ENCODE measurements around the gene HSPA4.
"Not testable (repeated sequence)": the region's sequence is repeated elsewhere in the genome, so short reads cannot be mapped to it uniquely, and the experiment has no call there.

Gene HSPA4

GRCh38 chr5:133051542-133052316 lies at the start of gene HSPA4:
TSS of gene HSPA4 (plus strand) at chr5:133052013. CDS start at chr5:133052251, 238 bp downstream.
- H3K36me3 ChIP-seq (ENCODE audit: control insufficient read depth in 2 of 2, insufficient read depth in 2 of 2, low read length in 2 of 2): no peaks in the 10 kb centered on the region
- H3K27ac ChIP-seq (ENCODE audit: low read length): peak within 1 kb of the TSS; percentile 100
- H3K4me1 ChIP-seq (ENCODE audit: control insufficient read depth, insufficient read depth, low read length): peaks cover 22% of the 10 kb centered on the region
- H3K9ac ChIP-seq (ENCODE audit: low read length in 2 of 2): peak within 1 kb of the TSS; percentile 98 to 99
- H3K9me3 ChIP-seq (ENCODE audit: control insufficient read depth in 2 of 2, low read length in 2 of 2): no peaks in the 10 kb centered on the region
- H3K27me3 ChIP-seq (ENCODE audit: control insufficient read depth in 1 of 2, insufficient read depth in 2 of 2, low read length in 2 of 2): no peaks in the 10 kb centered on the region
- peak within 1 kb of the TSS; percentile 96 to 99 for H3K4me3 ChIP-seq (ENCODE audit: low read length in 2 of 2)

GRCh38 chr5:133006653-133007052 lies 45.2 kb upstream of the HSPA4 start:
- Histone ChIP-seq H3K9me3 (ENCODE audit: control insufficient read depth in 2 of 2, low read length in 2 of 2) (no peaks in the 10 kb centered on the region), H3K9ac (ENCODE audit: low read length in 2 of 2) (no peak overlapping the region), H3K4me1 (ENCODE audit: control insufficient read depth, insufficient read depth, low read length) (no peaks in the 10 kb centered on the region), H3K27ac (ENCODE audit: low read length) (no peak overlapping the region), H3K4me3 (ENCODE audit: low read length in 2 of 2) (no peak overlapping the region), H3K27me3 (ENCODE audit: control insufficient read depth in 1 of 2, insufficient read depth in 2 of 2, low read length in 2 of 2) (no peaks in the 10 kb centered on the region), H3K36me3 (ENCODE audit: control insufficient read depth in 2 of 2, insufficient read depth in 2 of 2, low read length in 2 of 2) (peaks cover 4 to 5% of the 10 kb centered on the region in 2 donors)

GRCh38 chr5:133008455-133008854 lies 43.4 kb upstream of the HSPA4 start:
- not testable (repeated sequence) for H3K36me3 ChIP-seq (ENCODE audit: control insufficient read depth in 2 of 2, insufficient read depth in 2 of 2, low read length in 2 of 2); H3K27ac ChIP-seq (ENCODE audit: low read length); H3K4me1 ChIP-seq (ENCODE audit: control insufficient read depth, insufficient read depth, low read length); H3K4me3 ChIP-seq (ENCODE audit: low read length in 2 of 2); H3K9me3 ChIP-seq (ENCODE audit: control insufficient read depth in 2 of 2, low read length in 2 of 2); H3K27me3 ChIP-seq (ENCODE audit: control insufficient read depth in 1 of 2, insufficient read depth in 2 of 2, low read length in 2 of 2); H3K9ac ChIP-seq (ENCODE audit: low read length in 2 of 2)

GRCh38 chr5:133015466-133015865 lies 36.3 kb upstream of the HSPA4 start:
- H3K4me3 ChIP-seq (ENCODE audit: low read length in 2 of 2): no peak overlapping the region
- H3K27me3 ChIP-seq (ENCODE audit: control insufficient read depth in 1 of 2, insufficient read depth in 2 of 2, low read length in 2 of 2): no peaks in the 10 kb centered on the region
- H3K9ac ChIP-seq (ENCODE audit: low read length in 2 of 2): no peak overlapping the region
- no peaks in the 10 kb centered on the region for H3K9me3 ChIP-seq (ENCODE audit: control insufficient read depth in 2 of 2, low read length in 2 of 2)
- H3K4me1 ChIP-seq (ENCODE audit: control insufficient read depth, insufficient read depth, low read length): no peaks in the 10 kb centered on the region
- H3K27ac ChIP-seq (ENCODE audit: low read length): no peak overlapping the region
- peaks cover 10 to 17% of the 10 kb centered on the region in 2 donors for H3K36me3 ChIP-seq (ENCODE audit: control insufficient read depth in 2 of 2, insufficient read depth in 2 of 2, low read length in 2 of 2)

GRCh38 chr5:133017964-133018363 lies 33.8 kb upstream of the HSPA4 start:
- Histone ChIP-seq H3K4me3 (ENCODE audit: low read length in 2 of 2) (no peak overlapping the region), H3K27ac (ENCODE audit: low read length) (no peak overlapping the region), H3K9me3 (ENCODE audit: control insufficient read depth in 2 of 2, low read length in 2 of 2) (no peaks in the 10 kb centered on the region), H3K27me3 (ENCODE audit: control insufficient read depth in 1 of 2, insufficient read depth in 2 of 2, low read length in 2 of 2) (no peaks in the 10 kb centered on the region), H3K4me1 (ENCODE audit: control insufficient read depth, insufficient read depth, low read length) (no peaks in the 10 kb centered on the region), H3K36me3 (ENCODE audit: control insufficient read depth in 2 of 2, insufficient read depth in 2 of 2, low read length in 2 of 2) (peaks cover 10 to 17% of the 10 kb centered on the region in 2 donors), H3K9ac (ENCODE audit: low read length in 2 of 2) (no peak overlapping the region)

GRCh38 chr5:133019471-133019870 lies 32.3 kb upstream of the HSPA4 start:
- H3K9ac ChIP-seq (ENCODE audit: low read length in 2 of 2); H3K27me3 ChIP-seq (ENCODE audit: control insufficient read depth in 1 of 2, insufficient read depth in 2 of 2, low read length in 2 of 2); H3K4me1 ChIP-seq (ENCODE audit: control insufficient read depth, insufficient read depth, low read length); H3K4me3 ChIP-seq (ENCODE audit: low read length in 2 of 2); H3K27ac ChIP-seq (ENCODE audit: low read length); H3K9me3 ChIP-seq (ENCODE audit: control insufficient read depth in 2 of 2, low read length in 2 of 2): not testable (repeated sequence)
- peaks cover 9 to 16% of the 10 kb centered on the region in 2 donors for H3K36me3 ChIP-seq (ENCODE audit: control insufficient read depth in 2 of 2, insufficient read depth in 2 of 2, low read length in 2 of 2)

GRCh38 chr5:133025804-133026663 lies 25.8 kb upstream of the HSPA4 start, which contains the start of gene ZCCHC10:
TSS of gene ZCCHC10 (minus strand) at chr5:133026549. CDS start at chr5:133026537, 12 bp downstream.
- no peaks in the 10 kb centered on the region for H3K9me3 ChIP-seq (ENCODE audit: control insufficient read depth in 2 of 2, low read length in 2 of 2)
- peak within 1 kb of the TSS; percentile 91 to 97 for H3K4me3 ChIP-seq (ENCODE audit: low read length in 2 of 2)
- H3K27me3 ChIP-seq (ENCODE audit: control insufficient read depth in 1 of 2, insufficient read depth in 2 of 2, low read length in 2 of 2): no peaks in the 10 kb centered on the region
- H3K36me3 ChIP-seq (ENCODE audit: control insufficient read depth in 2 of 2, insufficient read depth in 2 of 2, low read length in 2 of 2): no peaks in the 10 kb centered on the region
- H3K4me1 ChIP-seq (ENCODE audit: control insufficient read depth, insufficient read depth, low read length): peaks cover 3% of the 10 kb centered on the region
- peak within 1 kb of the TSS; percentile 90 to 94 for H3K9ac ChIP-seq (ENCODE audit: low read length in 2 of 2)
- H3K27ac ChIP-seq (ENCODE audit: low read length): peak within 1 kb of the TSS; percentile 90

GRCh38 chr5:133026664-133027153 lies 25.1 kb upstream of the HSPA4 start:
- Histone ChIP-seq H3K27me3 (ENCODE audit: control insufficient read depth in 1 of 2, insufficient read depth in 2 of 2, low read length in 2 of 2) (no peaks in the 10 kb centered on the region), H3K36me3 (ENCODE audit: control insufficient read depth in 2 of 2, insufficient read depth in 2 of 2, low read length in 2 of 2) (no peaks in the 10 kb centered on the region), H3K9me3 (ENCODE audit: control insufficient read depth in 2 of 2, low read length in 2 of 2) (no peaks in the 10 kb centered on the region), H3K27ac (ENCODE audit: low read length) (peak overlapping the region; percentile 19), H3K4me1 (ENCODE audit: control insufficient read depth, insufficient read depth, low read length) (peaks cover 3% of the 10 kb centered on the region), H3K9ac (ENCODE audit: low read length in 2 of 2) (peak overlapping the region; percentile 62 to 71), H3K4me3 (ENCODE audit: low read length in 2 of 2) (peak overlapping the region; percentile 91 to 97)

GRCh38 chr5:133029416-133029815 lies 22.4 kb upstream of the HSPA4 start:
- no peaks in the 10 kb centered on the region for H3K27me3 ChIP-seq (ENCODE audit: control insufficient read depth in 1 of 2, insufficient read depth in 2 of 2, low read length in 2 of 2)
- no peaks in the 10 kb centered on the region for H3K36me3 ChIP-seq (ENCODE audit: control insufficient read depth in 2 of 2, insufficient read depth in 2 of 2, low read length in 2 of 2)
- no peaks in the 10 kb centered on the region for H3K9me3 ChIP-seq (ENCODE audit: control insufficient read depth in 2 of 2, low read length in 2 of 2)
- no peak overlapping the region for H3K4me3 ChIP-seq (ENCODE audit: low read length in 2 of 2)
- H3K4me1 ChIP-seq (ENCODE audit: control insufficient read depth, insufficient read depth, low read length): peaks cover 3% of the 10 kb centered on the region
- no peak overlapping the region for H3K9ac ChIP-seq (ENCODE audit: low read length in 2 of 2)
- no peak overlapping the region for H3K27ac ChIP-seq (ENCODE audit: low read length)

- H3K9me3 ChIP-seq (ENCODE audit: control insufficient read depth in 2 of 2, low read length in 2 of 2): no peaks in the 10 kb centered on the region
- no peak overlapping the region for H3K9ac ChIP-seq (ENCODE audit: low read length in 2 of 2)
- no peak overlapping the region for H3K27ac ChIP-seq (ENCODE audit: low read length)
- H3K4me3 ChIP-seq (ENCODE audit: low read length in 2 of 2): no peak overlapping the region
- H3K27me3 ChIP-seq (ENCODE audit: control insufficient read depth in 1 of 2, insufficient read depth in 2 of 2, low read length in 2 of 2): no peaks in the 10 kb centered on the region
- H3K36me3 ChIP-seq (ENCODE audit: control insufficient read depth in 2 of 2, insufficient read depth in 2 of 2, low read length in 2 of 2): no peaks in the 10 kb centered on the region
- no peaks in the 10 kb centered on the region for H3K4me1 ChIP-seq (ENCODE audit: control insufficient read depth, insufficient read depth, low read length)
Measured at GRCh38 chr5:133030343-133031005, 21.3 kb upstream of the HSPA4 start.

All from stomach smooth muscle (tissue), 2 donors.